ENCODE measurements around the gene SLC7A1. TPM values are rescaled to one million over a fixed set of nuclear protein-coding genes. Genes with fewer than 3 reads are reported as not detected.

Gene SLC7A1
- total and polyA plus RNA-seq, 2 of the 8 experiments (the other 6 are each of a cell fraction or from before 2014, with no cell fraction given): 26.8 to 114 TPM

GRCh38 chr13:29510651-29511084, 84.8 kb downstream of the SLC7A1 start:
- Histone ChIP-seq H3K4ac (replicated peaks; ENCODE audit: insufficient read length, low read depth, low read length) (no peak overlapping the region), H3K56ac (replicated peaks; ENCODE audit: insufficient read length, low read depth, low read length) (no peak overlapping the region), H3K27ac (ENCODE audit: low read depth, low read length) (no peak overlapping the region), H3K27me3 (replicated peaks in 1 of 4; ENCODE audit: control insufficient read depth in 3 of 4, extremely low read depth in 1 of 4, insufficient read depth in 3 of 4, low read length in 3 of 4) (no peaks in the 10 kb centered on the region), H2AK5ac (ENCODE audit: low read depth, low read length) (no peak overlapping the region), H2BK20ac (ENCODE audit: low read length) (no peak overlapping the region), H4K8ac (ENCODE audit: extremely low read depth, insufficient read depth, low read length) (no peak overlapping the region), H2BK12ac (ENCODE audit: low read depth, low read length) (no peak overlapping the region), H3K14ac (ENCODE audit: insufficient read length) (no peak overlapping the region), H2AFZ (ENCODE audit: low read length) (no peak overlapping the region), H4K20me1 (replicated peaks in 1 of 2; ENCODE audit: control insufficient read depth in 1 of 2, insufficient read depth in 2 of 2, low read length in 2 of 2) (peaks cover 0 to 11% of the 10 kb centered on the region in 2 experiments), H2BK120ac (replicated peaks; ENCODE audit: low read depth, low read length) (no peak overlapping the region), H3K9me3 (ENCODE audit: insufficient read depth in 2 of 2, low read depth in 1 of 2, low read length in 1 of 2) (no peaks in the 10 kb centered on the region), H3K36me3 (ENCODE audit: control insufficient read depth in 2 of 4, insufficient read depth in 4 of 4, low read length in 3 of 4) (peaks cover 3 to 28% (median 17%) of the 10 kb centered on the region in 4 experiments; a peak in 7 of 8 replicates), H3K79me2 (ENCODE audit: control insufficient read depth in 1 of 2, insufficient read depth in 2 of 2, low read length in 2 of 2) (no peaks in the 10 kb centered on the region), H3K79me1 (ENCODE audit: low read depth, low read length) (no peaks in the 10 kb centered on the region; the same call in 1 of the 2 replicates), H3K4me3 (ENCODE audit: extremely low read depth in 1 of 4, insufficient read depth in 2 of 4, low read depth in 3 of 4, low read length in 4 of 4) (no peak overlapping the region), H3K18ac (ENCODE audit: extremely low read depth, low read length) (no peak overlapping the region), H2BK15ac (ENCODE audit: low read length) (no peak overlapping the region), H2BK5ac (ENCODE audit: low read depth, low read length) (no peak overlapping the region), H3K4me2 (ENCODE audit: insufficient read depth in 1 of 2, low read depth in 2 of 2, low read length in 2 of 2) (no peak overlapping the region), H4K91ac (replicated peaks; ENCODE audit: insufficient read length, low read length) (no peak overlapping the region), H3K23me2 (ENCODE audit: low read depth, low read length) (no peaks in the 10 kb centered on the region), H3K4me1 (replicated peaks in 1 of 4; ENCODE audit: control insufficient read depth in 3 of 4, insufficient read depth in 4 of 4, low read length in 3 of 4) (no peaks in the 10 kb centered on the region), H3K23ac (ENCODE audit: insufficient read length) (no peak overlapping the region), H4K5ac (ENCODE audit: insufficient read length, low read depth, low read length) (no peak overlapping the region), H3K9ac (replicated peaks in 1 of 4; ENCODE audit: extremely low read depth in 1 of 4, low read depth in 3 of 4, low read length in 3 of 4) (no peak overlapping the region)
- DNase-seq (ENCODE audit: low read depth in 1 of 2, low spot score in 2 of 2) (no peak), FAIRE-seq (no peak)
- WGBS, 2 experiments (ENCODE audit: extremely low coverage in 1 of 2, insufficient coverage in 1 of 2, insufficient read length in 1 of 2, insufficient replicate concordance in 2 of 2, low coverage in 1 of 2, low lambda C conversion rate in 2 of 2, missing lambda C conversion rate in 1 of 2): 91% methylated on average over 10 of the region's 10 CpGs; no CpG with 5 or more reads in 1 of the 2 experiments
- CTCF ChIA-PET (ENCODE audit: partially characterized antibody): interaction anchor here (17.8 kb wide), 1 partner anchor 197 kb away, joined by 210 read pairs; no protein-coding TSS in a partner anchor
- POLR2A ChIA-PET (ENCODE audit: partially characterized antibody): interaction anchor here (1.0 to 1.6 kb wide), 4 partner anchors 9 to 77 kb away, joined by 3 to 4 read pairs (median 3); no protein-coding TSS in a partner anchor
- TF ChIP-seq JUND (IDR thresholded peaks at IDR 0.05; ENCODE audit: low read length) (no peak), EP300 (IDR thresholded peaks at IDR 0.05; ENCODE audit: borderline replicate concordance in 1 of 2, low read depth in 2 of 2, low read length in 2 of 2) (no peak), POLR2AphosphoS5 (IDR thresholded peaks at IDR 0.05; ENCODE audit: low read depth, low read length) (peak; percentile 43), SP4 (IDR thresholded peaks at IDR 0.05; ENCODE audit: low read length) (no peak), KDM1A (IDR thresholded peaks at IDR 0.05; ENCODE audit: borderline replicate concordance, low read length) (no peak), CHD1 (IDR thresholded peaks at IDR 0.05; ENCODE audit: low read depth, low read length) (no peak), SIX5 (IDR thresholded peaks at IDR 0.05; ENCODE audit: low read depth, low read length) (no peak), PHF8 (conservative IDR thresholded peaks at IDR 0.05; ENCODE audit: low read depth, low read length) (no peak), SAP30 (IDR thresholded peaks at IDR 0.05; ENCODE audit: insufficient read depth, insufficient replicate concordance, low read length) (no peak)
- TF ChIP-seq, protein P1, sequence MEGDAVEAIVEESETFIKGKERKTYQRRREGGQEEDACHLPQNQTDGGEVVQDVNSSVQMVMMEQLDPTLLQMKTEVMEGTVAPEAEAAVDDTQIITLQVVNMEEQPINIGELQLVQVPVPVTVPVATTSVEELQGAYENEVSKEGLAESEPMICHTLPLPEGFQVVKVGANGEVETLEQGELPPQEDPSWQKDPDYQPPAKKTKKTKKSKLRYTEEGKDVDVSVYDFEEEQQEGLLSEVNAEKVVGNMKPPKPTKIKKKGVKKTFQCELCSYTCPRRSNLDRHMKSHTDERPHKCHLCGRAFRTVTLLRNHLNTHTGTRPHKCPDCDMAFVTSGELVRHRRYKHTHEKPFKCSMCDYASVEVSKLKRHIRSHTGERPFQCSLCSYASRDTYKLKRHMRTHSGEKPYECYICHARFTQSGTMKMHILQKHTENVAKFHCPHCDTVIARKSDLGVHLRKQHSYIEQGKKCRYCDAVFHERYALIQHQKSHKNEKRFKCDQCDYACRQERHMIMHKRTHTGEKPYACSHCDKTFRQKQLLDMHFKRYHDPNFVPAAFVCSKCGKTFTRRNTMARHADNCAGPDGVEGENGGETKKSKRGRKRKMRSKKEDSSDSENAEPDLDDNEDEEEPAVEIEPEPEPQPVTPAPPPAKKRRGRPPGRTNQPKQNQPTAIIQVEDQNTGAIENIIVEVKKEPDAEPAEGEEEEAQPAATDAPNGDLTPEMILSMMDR (IDR thresholded peaks at IDR 0.05; ENCODE audit: control extremely low read depth in 1 of 3, insufficient read depth in 1 of 3, low read depth in 1 of 3, low read length in 3 of 3): no peak
- TF ChIP-seq, protein P2, sequence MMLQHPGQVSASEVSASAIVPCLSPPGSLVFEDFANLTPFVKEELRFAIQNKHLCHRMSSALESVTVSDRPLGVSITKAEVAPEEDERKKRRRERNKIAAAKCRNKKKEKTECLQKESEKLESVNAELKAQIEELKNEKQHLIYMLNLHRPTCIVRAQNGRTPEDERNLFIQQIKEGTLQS (IDR thresholded peaks at IDR 0.05; ENCODE audit: insufficient read depth, low read depth, low read length): no peak

Data from H1 (cell line).